GM18909 (cell line): ENCODE measurements around the gene GALNT3.

Experiments
- ATAC-seq: cut with Tn5 transposase; IDR thresholded peaks from one replicate; pipeline ENCODE4 v1.9.1; 2021; ENCODE audit warnings: mild to moderate bottlenecking; ENCODE audit not compliant: unreplicated experiment, poor library complexity

The GALNT3 gene

GRCh38 chr2:165757906-165758675, 36.0 kb downstream of the GALNT3 start:
- no peak for ATAC-seq

- no peak for ATAC-seq
Measured at GRCh38 chr2:165746501-165746900, 47.5 kb downstream of the GALNT3 start.

- no peak for ATAC-seq
Measured at GRCh38 chr2:165745916-165746315, 48.1 kb downstream of the GALNT3 start.

GRCh38 chr2:165743442-165743841, 50.6 kb downstream of the GALNT3 start:
- peak; percentile 95 for ATAC-seq

GRCh38 chr2:165725421-165725820, 68.6 kb downstream of the GALNT3 start:
- no peak for ATAC-seq

GRCh38 chr2:165720511-165720910, 73.5 kb downstream of the GALNT3 start:
- no peak for ATAC-seq

GRCh38 chr2:165718610-165719210, 75.3 kb downstream of the GALNT3 start:
- ATAC-seq, result no peak

GRCh38 chr2:165716091-165716490, 78.0 kb downstream of the GALNT3 start:
- ATAC-seq, result no peak

GRCh38 chr2:165706960-165707487, 87.0 kb downstream of the GALNT3 start:
- ATAC-seq, result no peak

GRCh38 chr2:165701147-165701546, 92.9 kb downstream of the GALNT3 start:
- ATAC-seq, result no peak

- no peak for ATAC-seq
Measured at GRCh38 chr2:165700531-165700930, 93.5 kb downstream of the GALNT3 start.

- peak; percentile 37 for ATAC-seq
Measured at GRCh38 chr2:165699946-165700345, 94.1 kb downstream of the GALNT3 start.

- peak; percentile 93 for ATAC-seq
Measured at GRCh38 chr2:165698444-165698884, 95.6 kb downstream of the GALNT3 start.

GRCh38 chr2:165697748-165698443, 96.2 kb downstream of the GALNT3 start:
- ATAC-seq, result no peak
